Measurements from ENCODE around the gene B4GALT6. TPM values are rescaled to one million over a fixed set of nuclear protein-coding genes. Genes with fewer than 3 reads are reported as not detected.

The B4GALT6 gene
- total and polyA plus RNA-seq, 2 of the 8 experiments (the other 6 are each of a cell fraction or from before 2014, with no cell fraction given) = 6.3 to 41.5 TPM

DNA sequence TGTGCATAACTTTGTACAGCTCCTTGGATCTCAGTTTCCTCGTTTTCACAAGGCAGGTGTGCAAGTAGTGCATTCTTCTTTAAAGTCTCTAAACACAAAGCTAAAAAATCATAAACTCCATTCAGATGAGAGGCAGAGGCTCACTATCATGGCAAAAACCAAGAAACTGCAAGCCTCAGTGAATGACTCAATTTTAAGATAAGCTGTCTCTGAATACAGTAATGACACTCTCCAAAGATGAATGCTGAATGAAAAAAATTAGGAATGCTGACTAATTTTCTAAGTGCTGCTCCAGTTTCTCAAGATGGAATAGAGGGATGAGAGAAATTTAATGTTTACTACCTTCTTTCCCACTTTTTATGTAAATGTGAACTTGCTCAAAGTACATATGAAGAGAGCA, 17.2 kb downstream of the B4GALT6 start:
- Histone ChIP-seq H2BK12ac (ENCODE audit: low read depth, low read length) (no peak overlapping the region), H3K23ac (ENCODE audit: insufficient read length) (no peak overlapping the region), H3K4me3 (ENCODE audit: extremely low read depth in 1 of 4, insufficient read depth in 2 of 4, low read depth in 3 of 4, low read length in 4 of 4) (no peak overlapping the region), H3K9me3 (ENCODE audit: insufficient read depth in 2 of 2, low read depth in 1 of 2, low read length in 1 of 2) (no peaks in the 10 kb centered on the region), H3K4ac (replicated peaks; ENCODE audit: insufficient read length, low read depth, low read length) (no peak overlapping the region), H4K20me1 (replicated peaks in 1 of 2; ENCODE audit: control insufficient read depth in 1 of 2, insufficient read depth in 2 of 2, low read length in 2 of 2) (peaks cover 0 to 1% of the 10 kb centered on the region in 2 experiments), H3K4me2 (ENCODE audit: insufficient read depth in 1 of 2, low read depth in 2 of 2, low read length in 2 of 2) (no peak overlapping the region), H2BK5ac (ENCODE audit: low read depth, low read length) (no peak overlapping the region), H3K79me2 (ENCODE audit: control insufficient read depth in 1 of 2, insufficient read depth in 2 of 2, low read length in 2 of 2) (peaks cover 0 to 46% of the 10 kb centered on the region in 2 experiments; a peak in 2 of 4 replicates), H2BK120ac (replicated peaks; ENCODE audit: low read depth, low read length) (no peak overlapping the region), H3K18ac (ENCODE audit: extremely low read depth, low read length) (no peak overlapping the region), H3K14ac (ENCODE audit: insufficient read length) (no peak overlapping the region), H3K27ac (ENCODE audit: low read depth, low read length) (no peak overlapping the region), H2AK5ac (ENCODE audit: low read depth, low read length) (no peak overlapping the region), H3K36me3 (ENCODE audit: control insufficient read depth in 2 of 4, insufficient read depth in 4 of 4, low read length in 3 of 4) (no peaks in the 10 kb centered on the region; a peak in 1 of 8 replicates), H4K8ac (ENCODE audit: extremely low read depth, insufficient read depth, low read length) (no peak overlapping the region), H3K23me2 (ENCODE audit: low read depth, low read length) (no peaks in the 10 kb centered on the region), H2BK20ac (ENCODE audit: low read length) (no peak overlapping the region), H2AFZ (ENCODE audit: low read length) (no peak overlapping the region), H2BK15ac (ENCODE audit: low read length) (no peak overlapping the region), H4K91ac (replicated peaks; ENCODE audit: insufficient read length, low read length) (no peak overlapping the region), H3K9ac (replicated peaks in 1 of 4; ENCODE audit: extremely low read depth in 1 of 4, low read depth in 3 of 4, low read length in 3 of 4) (no peak overlapping the region; a peak in 1 of 7 replicates), H3K27me3 (replicated peaks in 1 of 4; ENCODE audit: control insufficient read depth in 3 of 4, extremely low read depth in 1 of 4, insufficient read depth in 3 of 4, low read length in 3 of 4) (no peaks in the 10 kb centered on the region), H3K56ac (replicated peaks; ENCODE audit: insufficient read length, low read depth, low read length) (no peak overlapping the region), H3K79me1 (ENCODE audit: low read depth, low read length) (no peaks in the 10 kb centered on the region; the same call in 1 of the 2 replicates), H3K4me1 (replicated peaks in 1 of 4; ENCODE audit: control insufficient read depth in 3 of 4, insufficient read depth in 4 of 4, low read length in 3 of 4) (peaks cover 0 to 4% (median 2%) of the 10 kb centered on the region in 4 experiments; a peak in 3 of 7 replicates), H4K5ac (ENCODE audit: insufficient read length, low read depth, low read length) (no peak overlapping the region)
- POLR2A ChIA-PET (ENCODE audit: partially characterized antibody) = interaction anchor here (1.1 to 1.3 kb wide), 2 partner anchors 9 to 13 kb away, joined by 3 read pairs; no protein-coding TSS in a partner anchor
- CTCF ChIA-PET (ENCODE audit: partially characterized antibody) = interaction anchor here (0.6 to 2.2 kb wide), 4 partner anchors 9 to 42 kb away, joined by 4 to 8 read pairs (median 6); no protein-coding TSS in a partner anchor
- 86% methylated on average over 1 of the region's 1 CpG; no CpG with 5 or more reads in 1 of the 2 experiments for WGBS, 2 experiments (ENCODE audit: extremely low coverage in 1 of 2, insufficient coverage in 1 of 2, insufficient read length in 1 of 2, insufficient replicate concordance in 2 of 2, low coverage in 1 of 2, low lambda C conversion rate in 2 of 2, missing lambda C conversion rate in 1 of 2)
- FAIRE-seq (no peak), DNase-seq (ENCODE audit: low read depth in 1 of 2, low spot score in 2 of 2) (no peak)
- no peak for TF ChIP-seq CREB1 (IDR thresholded peaks at IDR 0.05)
- TF ChIP-seq HDAC6 (IDR thresholded peaks at IDR 0.05; ENCODE audit: low read depth, low read length) = no peak
- TF ChIP-seq YY1 (IDR thresholded peaks at IDR 0.05; ENCODE audit: low read depth, low read length) = no peak
- TF ChIP-seq POLR2A (IDR thresholded peaks at IDR 0.05; ENCODE audit: control extremely low read depth in 1 of 2, low read depth in 2 of 2, low read length in 2 of 2) = no peak
- no peak for TF ChIP-seq SIX5 (IDR thresholded peaks at IDR 0.05; ENCODE audit: low read depth, low read length)
- TF ChIP-seq, protein P1, sequence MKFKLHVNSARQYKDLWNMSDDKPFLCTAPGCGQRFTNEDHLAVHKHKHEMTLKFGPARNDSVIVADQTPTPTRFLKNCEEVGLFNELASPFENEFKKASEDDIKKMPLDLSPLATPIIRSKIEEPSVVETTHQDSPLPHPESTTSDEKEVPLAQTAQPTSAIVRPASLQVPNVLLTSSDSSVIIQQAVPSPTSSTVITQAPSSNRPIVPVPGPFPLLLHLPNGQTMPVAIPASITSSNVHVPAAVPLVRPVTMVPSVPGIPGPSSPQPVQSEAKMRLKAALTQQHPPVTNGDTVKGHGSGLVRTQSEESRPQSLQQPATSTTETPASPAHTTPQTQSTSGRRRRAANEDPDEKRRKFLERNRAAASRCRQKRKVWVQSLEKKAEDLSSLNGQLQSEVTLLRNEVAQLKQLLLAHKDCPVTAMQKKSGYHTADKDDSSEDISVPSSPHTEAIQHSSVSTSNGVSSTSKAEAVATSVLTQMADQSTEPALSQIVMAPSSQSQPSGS (IDR thresholded peaks at IDR 0.05; ENCODE audit: low read length) = no peak

Data from H1 (cell line).